Breast epithelium (tissue), 4 donors: ENCODE data around the gene CFAP46. TPM values are rescaled to one million over a fixed set of nuclear protein-coding genes. Genes with fewer than 3 reads are reported as not detected.
"Not testable (repeated sequence)": the region's sequence is repeated elsewhere in the genome, so short reads cannot be mapped to it uniquely, and the experiment has no call there.

Source experiments
- DNase-seq, 2 donors: peaks; one replicate each; pipeline ENCODE4 v3.0.0-alpha.2; 2019; ENCODE audit warnings: low spot score in 2 of 2
- H3K27ac ChIP-seq, 2 donors: fragments of 200-600 bp; sonication (generic) in 1 of 2; one replicate each; pipeline ENCODE4 v1.5.1; 2016 to 2019; ENCODE audit warnings: mild to moderate bottlenecking in 1 of 2
- H3K27me3 ChIP-seq, 2 donors: fragments of 200-600 bp; sonication (generic) in 1 of 2; one replicate each; pipeline versions ENCODE4 v1.5.1 to v1.6.0; 2017 to 2019; ENCODE audit warnings: control low read depth in 1 of 2, mild to moderate bottlenecking in 1 of 2
- H3K36me3 ChIP-seq: fragments of 200-600 bp; one replicate; pipeline ENCODE4 v1.5.1; 2019
- H3K4me1 ChIP-seq, 2 donors: fragments of 200-600 bp; sonication (generic); one replicate each; pipeline ENCODE4 v1.5.1; 2016 to 2019; ENCODE audit warnings: control low read depth in 1 of 2
- H3K4me3 ChIP-seq, 3 donors: fragments of 200-600 bp; sonication (generic); 1 replicate in 2 of 3; 2 replicates in 1 of 3; pipeline ENCODE4 v1.5.1; 2016 to 2019; ENCODE audit warnings: mild to moderate bottlenecking in 3 of 3, moderate library complexity in 2 of 3
- H3K9me3 ChIP-seq, 2 donors: fragments of 200-600 bp; sonication (generic) in 1 of 2; one replicate each; pipeline ENCODE4 v1.5.1; 2016 to 2019; ENCODE audit warnings: control low read depth in 1 of 2
- CTCF ChIP-seq, 3 donors: fragments of 450-650 bp; IDR thresholded peaks; one replicate each; pipeline ENCODE4 v1.5.1; 2016 to 2017; ENCODE audit warnings: antibody characterized with exemption in 3 of 3, mild to moderate bottlenecking in 3 of 3, moderate library complexity in 3 of 3
- POLR2A ChIP-seq: fragments of 450-650 bp; IDR thresholded peaks from one replicate; pipeline ENCODE4 v1.6.1; 2016; ENCODE audit warnings: antibody characterized with exemption, mild to moderate bottlenecking, moderate library complexity
- POLR2AphosphoS5 ChIP-seq, 3 donors: sonication (generic); formaldehyde crosslinking; IDR thresholded peaks; one replicate each; pipeline ENCODE4 v1.6.1; 2017; ENCODE audit warnings: antibody characterized with exemption in 3 of 3
- intact Hi-C: fragments of 100-400 bp; cut with DNase I; formaldehyde crosslinking; loops from one replicate; pipeline ENCODE4 v1.15.1; 2023; ENCODE audit warnings: low total_unique reads
- total RNA-seq, 3 donors: library from RNA; depleted of rRNA; stranded (reverse); fragments of >200 nt; gene quantifications; one replicate each; pipeline ENCODE4 v1.1.0, GENCODE V29; 2016

The CFAP46 gene
- total RNA-seq, 3 donors from 2014 or later: 0.16 to 0.73 (median 0.66) TPM

- intact Hi-C loops: no loop called here
- Histone ChIP-seq H3K27me3 (peaks cover 0 to 35% of the 10 kb centered on the region in 2 donors), H3K4me1 (no peaks in the 10 kb centered on the region), H3K9me3 (no peaks in the 10 kb centered on the region), H3K36me3 (no peaks in the 10 kb centered on the region), H3K4me3 (no peak overlapping the region), H3K27ac (no peak overlapping the region)
- TF ChIP-seq CTCF (IDR thresholded peaks at IDR 0.05): no peak
- no peak for TF ChIP-seq POLR2AphosphoS5 (IDR thresholded peaks at IDR 0.05)
- DNase-seq: peak in 1 of 2 donors; percentile 17
Measured at GRCh38 chr10:132890301-132890700, 52.1 kb downstream of the CFAP46 start.

GRCh38 chr10:132889556-132889955, 52.8 kb downstream of the CFAP46 start:
- H3K27me3 ChIP-seq: peaks cover 0 to 39% of the 10 kb centered on the region in 2 donors
- no peaks in the 10 kb centered on the region for H3K9me3 ChIP-seq
- no peak overlapping the region for H3K4me3 ChIP-seq
- DNase-seq: peak in 1 of 2 donors; percentile 42
- H3K36me3 ChIP-seq: no peaks in the 10 kb centered on the region
- H3K4me1 ChIP-seq: no peaks in the 10 kb centered on the region
- no peak overlapping the region for H3K27ac ChIP-seq
- intact Hi-C loops: no loop called here
- TF ChIP-seq CTCF (IDR thresholded peaks at IDR 0.05) (no peak), POLR2AphosphoS5 (IDR thresholded peaks at IDR 0.05) (no peak)

GRCh38 chr10:132888898-132889490, 53.4 kb downstream of the CFAP46 start:
- peak in 1 of 2 donors; percentile 45 for DNase-seq
- H3K27me3 ChIP-seq: peaks cover 0 to 44% of the 10 kb centered on the region in 2 donors
- intact Hi-C loops: no loop called here

GRCh38 chr10:132888446-132888845, 53.9 kb downstream of the CFAP46 start:
- H3K27me3 ChIP-seq: peaks cover 0 to 46% of the 10 kb centered on the region in 2 donors
- DNase-seq, intact Hi-C loops: not testable (repeated sequence)

More at GRCh38 chr10:132888898-132889490, 53.4 kb downstream of the CFAP46 start:
- no peaks in the 10 kb centered on the region for H3K4me1 ChIP-seq
- no peak overlapping the region for H3K27ac ChIP-seq
- no peak for TF ChIP-seq POLR2A
- no peak for TF ChIP-seq CTCF (IDR thresholded peaks at IDR 0.05)
- TF ChIP-seq POLR2AphosphoS5 (IDR thresholded peaks at IDR 0.05): no peak
- H3K36me3 ChIP-seq: no peaks in the 10 kb centered on the region
- no peaks in the 10 kb centered on the region for H3K9me3 ChIP-seq
- H3K4me3 ChIP-seq: no peak overlapping the region

GRCh38 chr10:132886211-132887099, 55.9 kb downstream of the CFAP46 start:
- Histone ChIP-seq H3K4me3 (no peak overlapping the region), H3K27me3 (peaks cover 0 to 39% of the 10 kb centered on the region in 2 donors), H3K4me1 (no peaks in the 10 kb centered on the region), H3K27ac (no peak overlapping the region), H3K36me3 (no peaks in the 10 kb centered on the region), H3K9me3 (no peaks in the 10 kb centered on the region)
- TF ChIP-seq CTCF (IDR thresholded peaks at IDR 0.05): no peak
- no peak for TF ChIP-seq POLR2A
- no peak for TF ChIP-seq POLR2AphosphoS5 (IDR thresholded peaks at IDR 0.05)
- DNase-seq: peak in 1 of 2 donors; percentile 47
- intact Hi-C loops: no loop called here

More at GRCh38 chr10:132888446-132888845, 53.9 kb downstream of the CFAP46 start:
- H3K4me3 ChIP-seq, H3K36me3 ChIP-seq, H3K27ac ChIP-seq, H3K9me3 ChIP-seq, H3K4me1 ChIP-seq: not testable (repeated sequence)
